Epithelial cell of proximal tubule (primary cell): ENCODE results near the gene MCC. TPM values are rescaled to one million over a fixed set of nuclear protein-coding genes. Genes with fewer than 3 reads are reported as not detected.

Source experiments
- DNase-seq: peaks from one replicate; pipeline ENCODE4 v3.0.0-alpha.2; 2011; ENCODE audit warnings: low read depth
- H3K4me3 ChIP-seq: 2 replicates; pipeline ENCODE4 v1.5.1; 2011; ENCODE audit warnings: low read depth, mild to moderate bottlenecking, low read length
- CTCF ChIP-seq: conservative IDR thresholded peaks from 2 replicates; pipeline ENCODE4 v1.5.1; 2012; ENCODE audit warnings: low read depth, mild to moderate bottlenecking, low read length
- total RNA-seq: library from RNA; depleted of rRNA; stranded (reverse); fragments of >200 nt; gene quantifications from 2 replicates; pipeline ENCODE4 v1.2.3, GENCODE V29; 2015

MCC gene
- total RNA-seq, 1 donor from 2014 or later: 6.3 TPM

- no peak overlapping the region for H3K4me3 ChIP-seq
- DNase-seq: no peak
- no peak for TF ChIP-seq CTCF
Measured at GRCh38 chr5:113204525-113205161, 283.6 kb downstream of the MCC start.

GRCh38 chr5:113203916-113204315 lies 284.3 kb downstream of the MCC start:
- TF ChIP-seq CTCF: no peak
- no peak for DNase-seq
- H3K4me3 ChIP-seq: no peak overlapping the region

- DNase-seq: no peak
- TF ChIP-seq CTCF: no peak
- H3K4me3 ChIP-seq: no peak overlapping the region
Measured at GRCh38 chr5:113202746-113203716, 285.2 kb downstream of the MCC start.

- no peak overlapping the region for H3K4me3 ChIP-seq
- no peak for TF ChIP-seq CTCF
- DNase-seq: no peak
Measured at GRCh38 chr5:113202287-113202686, 286.0 kb downstream of the MCC start.

- TF ChIP-seq CTCF: no peak
- no peak for DNase-seq
- no peak overlapping the region for H3K4me3 ChIP-seq
Measured at GRCh38 chr5:113201715-113202114, 286.5 kb downstream of the MCC start.

GRCh38 chr5:113199122-113199905 lies 288.9 kb downstream of the MCC start:
- no peak for TF ChIP-seq CTCF
- no peak for DNase-seq
- no peak overlapping the region for H3K4me3 ChIP-seq
